Mesendoderm (in vitro differentiated cells): Measurements from ENCODE around the gene SIN3B.

Experiments used
- DNase-seq: peaks from one replicate; pipeline ENCODE4 v3.0.0; 2013
- H2AK5ac ChIP-seq: 2 replicates; pipeline ENCODE4 v1.6.1; 2013; ENCODE audit warnings: low read length, inconsistent platforms
- H2BK120ac ChIP-seq: 2 replicates; pipeline ENCODE4 v1.6.1; 2013; ENCODE audit warnings: low read depth, mild to moderate bottlenecking, low read length, moderate library complexity, mixed read lengths
- H2BK15ac ChIP-seq: replicated peaks from 2 replicates; pipeline ENCODE4 v1.6.1; 2013; ENCODE audit warnings: low read depth, mild to moderate bottlenecking, moderate library complexity
- H2BK5ac ChIP-seq: 2 replicates; pipeline ENCODE4 v1.6.1; 2013; ENCODE audit warnings: low read length, inconsistent platforms
- H3K18ac ChIP-seq: 2 replicates; pipeline ENCODE4 v1.6.1; 2013; ENCODE audit warnings: mild to moderate bottlenecking, low read length, mixed read lengths
- H3K23ac ChIP-seq: one replicate; pipeline ENCODE4 v1.6.1; 2013; ENCODE audit warnings: low read length
- H3K27ac ChIP-seq: 2 replicates; pipeline ENCODE4 v1.5.1; 2013; ENCODE audit warnings: low read depth, mild to moderate bottlenecking, inconsistent platforms, low read length, moderate library complexity
- H3K27me3 ChIP-seq: 2 replicates; pipeline ENCODE4 v1.6.1; 2013; ENCODE audit warnings: low read length, control low read depth, mild to moderate bottlenecking, inconsistent platforms; ENCODE audit not compliant: insufficient read depth, poor library complexity
- H3K36me3 ChIP-seq: 2 replicates; pipeline ENCODE4 v1.6.1; 2013; ENCODE audit warnings: low read length, inconsistent platforms; ENCODE audit not compliant: control insufficient read depth, insufficient read depth
- H3K4ac ChIP-seq: one replicate; pipeline ENCODE4 v1.6.1; 2013; ENCODE audit warnings: low read depth, mild to moderate bottlenecking, low read length, moderate library complexity
- H3K4me1 ChIP-seq: 2 replicates; pipeline ENCODE4 v1.6.1; 2013; ENCODE audit warnings: low read depth, low read length, inconsistent platforms; ENCODE audit not compliant: control insufficient read depth
- H3K4me2 ChIP-seq: 2 replicates; pipeline ENCODE4 v1.6.1; 2013; ENCODE audit warnings: low read length
- H3K4me3 ChIP-seq: 2 replicates; pipeline ENCODE4 v1.5.1; 2013; ENCODE audit warnings: mild to moderate bottlenecking, low read length
- H3K56ac ChIP-seq: one replicate; pipeline ENCODE4 v1.6.1; 2013; ENCODE audit warnings: low read length
- H3K79me1 ChIP-seq: 2 replicates; pipeline ENCODE4 v1.6.1; 2013; ENCODE audit warnings: low read length, inconsistent platforms
- H3K79me2 ChIP-seq: 2 replicates; pipeline ENCODE4 v1.6.1; 2013; ENCODE audit warnings: mild to moderate bottlenecking, low read length; ENCODE audit not compliant: control insufficient read depth, insufficient read depth
- H3K9ac ChIP-seq: 2 replicates; pipeline ENCODE4 v1.6.1; 2013; ENCODE audit warnings: low read length, inconsistent platforms
- H4K5ac ChIP-seq: one replicate; pipeline ENCODE4 v1.6.1; 2013; ENCODE audit warnings: low read length
- H4K8ac ChIP-seq: one replicate; pipeline ENCODE4 v1.6.1; 2013; ENCODE audit warnings: low read depth, mild to moderate bottlenecking, control low read depth, low read length, moderate library complexity
- WGBS: extraction: QIAGEN DNeasy Blood & Tissue Kit; methylation state at CpG from one replicate; pipeline ENCODE4 v1.1.7; 2013; ENCODE audit warnings: low lambda C conversion rate, missing lambda C conversion rate; ENCODE audit not compliant: insufficient coverage; ENCODE audit errors: extremely low coverage; 5-methylcytosine and 5-hydroxymethylcytosine counted together

The SIN3B gene

GRCh38 chr19:16830679-16831078 lies 1.5 kb downstream of the SIN3B start:
- H3K79me1 ChIP-seq = peaks cover 9% of the 10 kb centered on the region
- H3K4me1 ChIP-seq = peaks cover under 1% of the 10 kb centered on the region
- H2AK5ac ChIP-seq = no peak overlapping the region
- no peak overlapping the region for H3K27ac ChIP-seq
- no CpG with 5 or more reads among the region's 3 CpGs for WGBS
- peak overlapping the region; percentile 74 for H3K9ac ChIP-seq
- H3K79me2 ChIP-seq = peaks cover 11% of the 10 kb centered on the region
- H3K23ac ChIP-seq = no peak overlapping the region
- H2BK5ac ChIP-seq = no peak overlapping the region
- no peak overlapping the region for H2BK15ac ChIP-seq
- H3K27me3 ChIP-seq = no peaks in the 10 kb centered on the region
- no peak for DNase-seq
- peak overlapping the region; percentile 5 for H3K4me2 ChIP-seq
- peaks cover 10% of the 10 kb centered on the region for H3K36me3 ChIP-seq
- no peak overlapping the region for H4K8ac ChIP-seq
- H3K18ac ChIP-seq = no peak overlapping the region
- no peak overlapping the region for H3K4me3 ChIP-seq
- no peak overlapping the region for H2BK120ac ChIP-seq
- no peak overlapping the region for H3K4ac ChIP-seq
- H3K56ac ChIP-seq = peak overlapping the region; percentile 86
- H4K5ac ChIP-seq = no peak overlapping the region

- peaks cover 15% of the 10 kb centered on the region for H3K36me3 ChIP-seq
- no peak overlapping the region for H3K4ac ChIP-seq
- no peak overlapping the region for H3K18ac ChIP-seq
- H3K27ac ChIP-seq = no peak overlapping the region
- WGBS = no CpG with 5 or more reads among the region's 9 CpGs
- peaks cover 12% of the 10 kb centered on the region for H3K79me1 ChIP-seq
- H3K9ac ChIP-seq = no peak overlapping the region
- H3K4me2 ChIP-seq = no peak overlapping the region
- H3K27me3 ChIP-seq = no peaks in the 10 kb centered on the region
- DNase-seq = no peak
- no peak overlapping the region for H2AK5ac ChIP-seq
- no peak overlapping the region for H4K8ac ChIP-seq
- no peaks in the 10 kb centered on the region for H3K4me1 ChIP-seq
- H2BK5ac ChIP-seq = no peak overlapping the region
- no peak overlapping the region for H3K56ac ChIP-seq
- H3K23ac ChIP-seq = no peak overlapping the region
- no peak overlapping the region for H4K5ac ChIP-seq
- no peak overlapping the region for H2BK120ac ChIP-seq
- no peak overlapping the region for H2BK15ac ChIP-seq
- H3K79me2 ChIP-seq = peaks cover 11% of the 10 kb centered on the region
- H3K4me3 ChIP-seq = no peak overlapping the region
These were observed 2.3 kb downstream of the SIN3B start for GRCh38 chr19:16831531-16831930.

DNA sequence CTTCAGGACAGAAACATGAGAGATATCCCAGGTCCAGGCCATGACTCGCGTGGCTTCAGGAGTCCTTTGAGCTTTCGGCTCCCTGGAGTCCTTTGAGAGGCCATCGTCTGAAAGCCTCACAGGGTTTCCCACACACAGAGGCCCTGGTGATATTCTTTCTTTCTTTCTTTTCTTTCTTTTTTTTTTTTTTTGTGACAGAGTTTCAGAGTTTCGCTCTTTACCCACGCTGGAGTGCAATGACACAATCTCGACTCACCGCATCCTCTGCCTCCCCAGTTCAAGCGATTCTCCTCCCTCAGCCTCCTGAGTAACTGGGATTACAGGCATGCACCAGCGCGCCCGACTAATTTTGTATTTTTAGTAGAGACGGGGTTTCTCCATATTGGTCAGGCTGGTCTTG lies 5.5 kb downstream of the SIN3B start:
- Histone ChIP-seq H2BK15ac (no peak overlapping the region), H4K8ac (no peak overlapping the region), H3K36me3 (peaks cover 20% of the 10 kb centered on the region), H4K5ac (no peak overlapping the region), H3K27me3 (no peaks in the 10 kb centered on the region), H3K79me2 (peaks cover 9% of the 10 kb centered on the region), H3K9ac (no peak overlapping the region), H2BK120ac (no peak overlapping the region), H3K56ac (no peak overlapping the region), H2AK5ac (no peak overlapping the region), H3K4me3 (no peak overlapping the region), H3K18ac (no peak overlapping the region), H3K4me2 (no peak overlapping the region), H3K79me1 (peaks cover 15% of the 10 kb centered on the region), H3K27ac (no peak overlapping the region), H3K4ac (no peak overlapping the region), H3K23ac (no peak overlapping the region), H2BK5ac (no peak overlapping the region), H3K4me1 (no peaks in the 10 kb centered on the region)
- no peak for DNase-seq
- WGBS = no CpG with 5 or more reads among the region's 13 CpGs

DNA sequence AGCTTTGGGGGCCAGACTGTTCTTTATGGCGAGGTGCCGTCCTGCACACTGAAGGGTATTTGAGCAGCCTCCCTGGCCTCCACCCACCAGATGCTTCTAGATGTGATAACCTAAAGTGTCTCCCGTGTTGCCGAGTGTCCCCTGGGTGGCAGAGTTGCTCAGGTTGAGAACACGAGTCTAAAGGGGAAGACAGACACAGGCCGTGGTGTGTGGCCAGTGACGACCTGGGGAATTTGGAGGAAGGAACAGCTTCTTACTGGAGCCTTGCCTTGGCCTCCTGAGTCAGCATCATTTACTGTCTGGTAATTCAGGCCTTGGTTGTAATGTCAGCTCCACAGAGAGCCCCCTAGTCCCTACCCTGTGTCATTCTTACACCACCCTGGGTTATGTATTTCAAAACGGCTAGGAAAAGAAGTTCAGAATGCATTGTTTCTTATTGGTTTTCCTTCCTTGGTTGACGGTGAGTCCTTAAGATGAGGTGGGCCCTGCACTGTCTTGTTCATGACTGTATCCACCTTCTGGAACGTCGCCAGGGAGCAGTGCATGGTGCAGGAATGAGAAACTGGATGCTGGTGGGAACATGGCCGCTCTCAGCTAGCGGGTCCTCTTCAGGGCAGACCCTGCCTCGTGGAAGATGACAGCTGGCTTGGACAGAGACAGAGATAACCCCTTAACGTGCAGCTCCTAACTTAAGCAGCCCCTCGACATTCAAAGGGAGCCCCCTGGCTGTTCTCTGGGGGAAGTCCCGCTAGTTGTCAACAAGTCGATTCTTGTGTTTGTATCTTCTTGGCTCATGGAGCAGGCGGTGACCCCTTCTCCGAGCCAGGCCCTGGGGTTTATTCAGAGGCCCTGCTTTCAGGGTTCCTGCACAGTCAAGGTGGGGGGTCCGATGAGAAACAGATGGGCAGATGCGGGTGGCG lies 7.2 kb downstream of the SIN3B start:
- Histone ChIP-seq H2BK15ac (no peak overlapping the region), H3K9ac (no peak overlapping the region), H2BK5ac (no peak overlapping the region), H3K18ac (no peak overlapping the region), H4K5ac (no peak overlapping the region), H2BK120ac (no peak overlapping the region), H3K79me2 (no peaks in the 10 kb centered on the region), H3K56ac (no peak overlapping the region), H3K23ac (no peak overlapping the region), H3K79me1 (peaks cover 8% of the 10 kb centered on the region), H4K8ac (no peak overlapping the region), H3K27me3 (no peaks in the 10 kb centered on the region), H3K4me1 (no peaks in the 10 kb centered on the region), H3K4ac (no peak overlapping the region), H3K4me3 (no peak overlapping the region), H3K4me2 (no peak overlapping the region), H2AK5ac (no peak overlapping the region), H3K36me3 (peaks cover 22% of the 10 kb centered on the region), H3K27ac (no peak overlapping the region)
- no CpG with 5 or more reads among the region's 23 CpGs for WGBS
- no peak for DNase-seq

GRCh38 chr19:16837035-16837362 lies 7.8 kb downstream of the SIN3B start:
- Histone ChIP-seq H3K79me2 (no peaks in the 10 kb centered on the region), H3K27ac (no peak overlapping the region), H4K8ac (no peak overlapping the region), H2AK5ac (no peak overlapping the region), H3K4me1 (no peaks in the 10 kb centered on the region), H3K79me1 (peaks cover 6% of the 10 kb centered on the region), H3K27me3 (no peaks in the 10 kb centered on the region), H2BK120ac (no peak overlapping the region), H2BK5ac (no peak overlapping the region), H3K4ac (no peak overlapping the region), H2BK15ac (no peak overlapping the region), H3K4me3 (no peak overlapping the region), H3K36me3 (peaks cover 17% of the 10 kb centered on the region), H3K56ac (no peak overlapping the region), H3K9ac (no peak overlapping the region), H3K23ac (no peak overlapping the region), H3K4me2 (no peak overlapping the region), H3K18ac (no peak overlapping the region), H4K5ac (no peak overlapping the region)
- no CpG with 5 or more reads among the region's 4 CpGs for WGBS
- no peak for DNase-seq
